A549 (cell line): ENCODE measurements around the gene TRABD2A.

Experiments
- CHD2 ChIP-seq: fragments of 150-350 bp; IDR thresholded peaks from 2 replicates; pipeline ENCODE4 v1.6.1; 2014; ENCODE audit warnings: low read length; ENCODE audit not compliant: partially characterized antibody
- CHD4 ChIP-seq: fragments of 200-600 bp; sonication (generic); IDR thresholded peaks from 2 replicates; pipeline ENCODE4 v1.6.1; 2016; ENCODE audit warnings: antibody characterized with exemption, mild to moderate bottlenecking, borderline replicate concordance
- JUN ChIP-seq, 2 experiments: fragments of >200 bp; sonication (Bioruptor Twin); formaldehyde crosslinking; IDR thresholded peaks; 2 replicates in 1 of 2; 3 replicates in 1 of 2; pipeline ENCODE4 v1.6.1; 2016 to 2017
- KDM5A ChIP-seq: fragments of 200-600 bp; sonication (generic); IDR thresholded peaks from 2 replicates; pipeline ENCODE4 v1.6.1; 2016; ENCODE audit warnings: antibody characterized with exemption, mild to moderate bottlenecking
- POLR2A ChIP-seq: IDR thresholded peaks from 2 replicates; pipeline ENCODE4 v1.6.1; 2012; ENCODE audit warnings: mild to moderate bottlenecking, low read length
- RCOR1 ChIP-seq: fragments of 150-350 bp; IDR thresholded peaks from 2 replicates; pipeline ENCODE4 v1.6.1; 2014; ENCODE audit warnings: antibody characterized with exemption, low read length, low read depth
- SMC3 ChIP-seq: fragments of >200 bp; sonication (Bioruptor Twin); formaldehyde crosslinking; IDR thresholded peaks from 3 replicates; pipeline ENCODE4 v1.6.1; 2018; ENCODE audit warnings: inconsistent platforms
- TF ChIP-seq, protein P1 (sequence below): fragments of >200 bp; sonication (Bioruptor Twin); formaldehyde crosslinking; IDR thresholded peaks from 3 replicates; pipeline ENCODE4 v1.5.1; 2016
- TF ChIP-seq, protein P2 (sequence below): fragments of 200-600 bp; sonication (generic); IDR thresholded peaks from 2 replicates; pipeline ENCODE4 v1.6.1; 2016; ENCODE audit warnings: antibody characterized with exemption, mild to moderate bottlenecking, moderate library complexity
- TF ChIP-seq, protein P3 (sequence below): IDR thresholded peaks from 2 replicates; pipeline ENCODE4 v1.6.1; 2012

DNA sequence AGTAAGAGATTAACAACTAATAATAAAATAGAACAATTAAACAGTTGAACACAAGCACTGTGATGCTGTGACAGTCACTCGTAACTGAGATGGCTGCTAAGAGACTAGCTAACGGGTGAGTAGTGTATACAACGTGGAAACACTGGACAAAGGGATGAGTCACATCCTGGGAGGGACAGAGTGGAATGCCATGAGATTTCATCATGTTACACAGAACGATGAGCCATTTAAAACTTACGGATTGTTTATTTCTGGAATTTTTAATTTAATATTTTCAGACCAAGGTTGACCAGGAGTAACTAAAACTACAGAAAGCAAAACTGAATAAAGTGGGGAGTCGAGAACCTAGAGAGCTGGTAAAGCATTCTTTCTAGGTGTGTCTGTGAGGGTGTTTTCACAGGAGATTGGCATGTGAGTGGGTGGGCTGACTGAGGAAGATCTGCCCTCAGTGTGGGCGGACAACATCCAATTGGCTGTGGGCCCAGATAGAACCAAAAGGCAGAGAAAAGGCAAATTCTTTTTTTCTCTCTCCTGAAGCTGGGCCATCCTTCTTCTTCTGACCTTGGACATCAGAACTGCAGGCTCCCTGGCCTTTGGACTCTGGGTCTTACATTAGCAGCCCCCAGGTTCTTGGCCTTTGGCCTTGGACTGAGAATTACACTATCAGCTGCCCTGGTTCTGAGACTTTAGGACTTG lies 39.1 kb upstream of the TRABD2A start:
- TF ChIP-seq, protein P1, sequence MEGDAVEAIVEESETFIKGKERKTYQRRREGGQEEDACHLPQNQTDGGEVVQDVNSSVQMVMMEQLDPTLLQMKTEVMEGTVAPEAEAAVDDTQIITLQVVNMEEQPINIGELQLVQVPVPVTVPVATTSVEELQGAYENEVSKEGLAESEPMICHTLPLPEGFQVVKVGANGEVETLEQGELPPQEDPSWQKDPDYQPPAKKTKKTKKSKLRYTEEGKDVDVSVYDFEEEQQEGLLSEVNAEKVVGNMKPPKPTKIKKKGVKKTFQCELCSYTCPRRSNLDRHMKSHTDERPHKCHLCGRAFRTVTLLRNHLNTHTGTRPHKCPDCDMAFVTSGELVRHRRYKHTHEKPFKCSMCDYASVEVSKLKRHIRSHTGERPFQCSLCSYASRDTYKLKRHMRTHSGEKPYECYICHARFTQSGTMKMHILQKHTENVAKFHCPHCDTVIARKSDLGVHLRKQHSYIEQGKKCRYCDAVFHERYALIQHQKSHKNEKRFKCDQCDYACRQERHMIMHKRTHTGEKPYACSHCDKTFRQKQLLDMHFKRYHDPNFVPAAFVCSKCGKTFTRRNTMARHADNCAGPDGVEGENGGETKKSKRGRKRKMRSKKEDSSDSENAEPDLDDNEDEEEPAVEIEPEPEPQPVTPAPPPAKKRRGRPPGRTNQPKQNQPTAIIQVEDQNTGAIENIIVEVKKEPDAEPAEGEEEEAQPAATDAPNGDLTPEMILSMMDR: no peak
- TF ChIP-seq, protein P2, sequence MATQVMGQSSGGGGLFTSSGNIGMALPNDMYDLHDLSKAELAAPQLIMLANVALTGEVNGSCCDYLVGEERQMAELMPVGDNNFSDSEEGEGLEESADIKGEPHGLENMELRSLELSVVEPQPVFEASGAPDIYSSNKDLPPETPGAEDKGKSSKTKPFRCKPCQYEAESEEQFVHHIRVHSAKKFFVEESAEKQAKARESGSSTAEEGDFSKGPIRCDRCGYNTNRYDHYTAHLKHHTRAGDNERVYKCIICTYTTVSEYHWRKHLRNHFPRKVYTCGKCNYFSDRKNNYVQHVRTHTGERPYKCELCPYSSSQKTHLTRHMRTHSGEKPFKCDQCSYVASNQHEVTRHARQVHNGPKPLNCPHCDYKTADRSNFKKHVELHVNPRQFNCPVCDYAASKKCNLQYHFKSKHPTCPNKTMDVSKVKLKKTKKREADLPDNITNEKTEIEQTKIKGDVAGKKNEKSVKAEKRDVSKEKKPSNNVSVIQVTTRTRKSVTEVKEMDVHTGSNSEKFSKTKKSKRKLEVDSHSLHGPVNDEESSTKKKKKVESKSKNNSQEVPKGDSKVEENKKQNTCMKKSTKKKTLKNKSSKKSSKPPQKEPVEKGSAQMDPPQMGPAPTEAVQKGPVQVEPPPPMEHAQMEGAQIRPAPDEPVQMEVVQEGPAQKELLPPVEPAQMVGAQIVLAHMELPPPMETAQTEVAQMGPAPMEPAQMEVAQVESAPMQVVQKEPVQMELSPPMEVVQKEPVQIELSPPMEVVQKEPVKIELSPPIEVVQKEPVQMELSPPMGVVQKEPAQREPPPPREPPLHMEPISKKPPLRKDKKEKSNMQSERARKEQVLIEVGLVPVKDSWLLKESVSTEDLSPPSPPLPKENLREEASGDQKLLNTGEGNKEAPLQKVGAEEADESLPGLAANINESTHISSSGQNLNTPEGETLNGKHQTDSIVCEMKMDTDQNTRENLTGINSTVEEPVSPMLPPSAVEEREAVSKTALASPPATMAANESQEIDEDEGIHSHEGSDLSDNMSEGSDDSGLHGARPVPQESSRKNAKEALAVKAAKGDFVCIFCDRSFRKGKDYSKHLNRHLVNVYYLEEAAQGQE: no peak
- TF ChIP-seq JUN (IDR thresholded peaks at IDR 0.05) (peak; percentile 89 to 93; a peak in 4 of 5 replicates), RCOR1 (no peak), POLR2A (no peak), CHD4 (no peak), CHD2 (no peak), KDM5A (no peak), SMC3 (no peak; the same call in 2 of the 3 replicates)
- TF ChIP-seq, protein P3, sequence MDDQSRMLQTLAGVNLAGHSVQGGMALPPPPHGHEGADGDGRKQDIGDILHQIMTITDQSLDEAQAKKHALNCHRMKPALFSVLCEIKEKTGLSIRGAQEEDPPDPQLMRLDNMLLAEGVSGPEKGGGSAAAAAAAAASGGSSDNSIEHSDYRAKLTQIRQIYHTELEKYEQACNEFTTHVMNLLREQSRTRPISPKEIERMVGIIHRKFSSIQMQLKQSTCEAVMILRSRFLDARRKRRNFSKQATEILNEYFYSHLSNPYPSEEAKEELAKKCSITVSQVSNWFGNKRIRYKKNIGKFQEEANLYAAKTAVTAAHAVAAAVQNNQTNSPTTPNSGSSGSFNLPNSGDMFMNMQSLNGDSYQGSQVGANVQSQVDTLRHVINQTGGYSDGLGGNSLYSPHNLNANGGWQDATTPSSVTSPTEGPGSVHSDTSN: no peak
